Measurements from ENCODE around the gene FAM131A.

FAM131A gene

DNA sequence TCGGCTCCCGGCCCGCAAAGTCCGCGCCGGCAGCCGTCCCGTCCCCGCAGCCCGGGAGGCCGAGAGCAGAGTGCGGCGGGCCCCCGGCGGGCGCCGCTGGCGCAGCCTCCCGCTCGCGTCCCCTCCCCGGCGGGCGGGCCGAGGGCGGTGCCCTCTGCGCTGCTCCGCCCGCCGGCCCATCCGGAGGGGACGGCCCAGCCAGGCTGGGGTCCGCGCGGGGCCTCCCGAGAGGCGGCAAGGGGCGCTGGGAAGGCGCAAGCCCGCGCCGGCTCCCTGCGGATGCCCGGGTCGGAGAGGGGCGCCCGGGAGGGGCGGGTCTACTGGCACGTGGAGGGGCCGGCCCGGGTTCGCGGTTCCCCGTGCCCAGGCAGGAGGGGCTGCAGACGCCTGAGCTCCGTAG is 24.1 kb downstream of the FAM131A start, which contains the start of the genes CLCN2 and POLR2H (continued):
- TF ChIP-seq ZNF585B (tag by site-specific recombination; IDR thresholded peaks at IDR 0.05) (no peak), ZNF623 (tag by site-specific recombination; IDR thresholded peaks at IDR 0.05) (no peak), KLF16 (tag by site-specific recombination; IDR thresholded peaks at IDR 0.05) (no peak), ZNF596 (tag by site-specific recombination; IDR thresholded peaks at IDR 0.05) (no peak), ZNF274 (IDR thresholded peaks at IDR 0.05; ENCODE audit: low read length) (no peak), ZNF274 (tag by site-specific recombination; IDR thresholded peaks at IDR 0.05; ENCODE audit: borderline replicate concordance) (no peak), ZBTB20 (tag by site-specific recombination; IDR thresholded peaks at IDR 0.05) (peak; percentile 26; the same call in 1 of the 2 replicates), ZNF521 (tag by site-specific recombination; IDR thresholded peaks at IDR 0.05) (no peak), ZNF23 (tag by site-specific recombination; IDR thresholded peaks at IDR 0.05; ENCODE audit: borderline replicate concordance) (no peak), ZNF777 (tag by site-specific recombination; IDR thresholded peaks at IDR 0.05; ENCODE audit: borderline replicate concordance) (no peak), ZNF133 (tag by site-specific recombination; IDR thresholded peaks at IDR 0.05) (no peak), ZNF701 (tag by site-specific recombination; IDR thresholded peaks at IDR 0.05) (no peak), ZNF549 (tag by site-specific recombination; IDR thresholded peaks at IDR 0.05) (no peak), ZBTB8A (tag by site-specific recombination; IDR thresholded peaks at IDR 0.05) (peak; percentile 92), ZNF561 (tag by site-specific recombination; IDR thresholded peaks at IDR 0.05; ENCODE audit: borderline replicate concordance) (0 out of 2 replicates have a peak, but pooled peaks have one; percentile 41), KLF8 (tag by site-specific recombination; IDR thresholded peaks at IDR 0.05) (no peak), ZBTB1 (tag by site-specific recombination; IDR thresholded peaks at IDR 0.05) (no peak), TRIM28 (IDR thresholded peaks at IDR 0.05; ENCODE audit: borderline replicate concordance, low read length) (no peak), ZNF629 (tag by site-specific recombination; IDR thresholded peaks at IDR 0.05) (no peak), ZNF112 (tag by site-specific recombination; IDR thresholded peaks at IDR 0.05) (no peak)
- TF ChIP-seq, protein P1, sequence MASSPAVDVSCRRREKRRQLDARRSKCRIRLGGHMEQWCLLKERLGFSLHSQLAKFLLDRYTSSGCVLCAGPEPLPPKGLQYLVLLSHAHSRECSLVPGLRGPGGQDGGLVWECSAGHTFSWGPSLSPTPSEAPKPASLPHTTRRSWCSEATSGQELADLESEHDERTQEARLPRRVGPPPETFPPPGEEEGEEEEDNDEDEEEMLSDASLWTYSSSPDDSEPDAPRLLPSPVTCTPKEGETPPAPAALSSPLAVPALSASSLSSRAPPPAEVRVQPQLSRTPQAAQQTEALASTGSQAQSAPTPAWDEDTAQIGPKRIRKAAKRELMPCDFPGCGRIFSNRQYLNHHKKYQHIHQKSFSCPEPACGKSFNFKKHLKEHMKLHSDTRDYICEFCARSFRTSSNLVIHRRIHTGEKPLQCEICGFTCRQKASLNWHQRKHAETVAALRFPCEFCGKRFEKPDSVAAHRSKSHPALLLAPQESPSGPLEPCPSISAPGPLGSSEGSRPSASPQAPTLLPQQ (tag by site-specific recombination; IDR thresholded peaks at IDR 0.05): no peak
- TF ChIP-seq, protein P2, sequence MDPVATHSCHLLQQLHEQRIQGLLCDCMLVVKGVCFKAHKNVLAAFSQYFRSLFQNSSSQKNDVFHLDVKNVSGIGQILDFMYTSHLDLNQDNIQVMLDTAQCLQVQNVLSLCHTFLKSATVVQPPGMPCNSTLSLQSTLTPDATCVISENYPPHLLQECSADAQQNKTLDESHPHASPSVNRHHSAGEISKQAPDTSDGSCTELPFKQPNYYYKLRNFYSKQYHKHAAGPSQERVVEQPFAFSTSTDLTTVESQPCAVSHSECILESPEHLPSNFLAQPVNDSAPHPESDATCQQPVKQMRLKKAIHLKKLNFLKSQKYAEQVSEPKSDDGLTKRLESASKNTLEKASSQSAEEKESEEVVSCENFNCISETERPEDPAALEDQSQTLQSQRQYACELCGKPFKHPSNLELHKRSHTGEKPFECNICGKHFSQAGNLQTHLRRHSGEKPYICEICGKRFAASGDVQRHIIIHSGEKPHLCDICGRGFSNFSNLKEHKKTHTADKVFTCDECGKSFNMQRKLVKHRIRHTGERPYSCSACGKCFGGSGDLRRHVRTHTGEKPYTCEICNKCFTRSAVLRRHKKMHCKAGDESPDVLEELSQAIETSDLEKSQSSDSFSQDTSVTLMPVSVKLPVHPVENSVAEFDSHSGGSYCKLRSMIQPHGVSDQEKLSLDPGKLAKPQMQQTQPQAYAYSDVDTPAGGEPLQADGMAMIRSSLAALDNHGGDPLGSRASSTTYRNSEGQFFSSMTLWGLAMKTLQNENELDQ (tag by site-specific recombination; IDR thresholded peaks at IDR 0.05; ENCODE audit: low read depth): no peak
- TF ChIP-seq, protein P3, sequence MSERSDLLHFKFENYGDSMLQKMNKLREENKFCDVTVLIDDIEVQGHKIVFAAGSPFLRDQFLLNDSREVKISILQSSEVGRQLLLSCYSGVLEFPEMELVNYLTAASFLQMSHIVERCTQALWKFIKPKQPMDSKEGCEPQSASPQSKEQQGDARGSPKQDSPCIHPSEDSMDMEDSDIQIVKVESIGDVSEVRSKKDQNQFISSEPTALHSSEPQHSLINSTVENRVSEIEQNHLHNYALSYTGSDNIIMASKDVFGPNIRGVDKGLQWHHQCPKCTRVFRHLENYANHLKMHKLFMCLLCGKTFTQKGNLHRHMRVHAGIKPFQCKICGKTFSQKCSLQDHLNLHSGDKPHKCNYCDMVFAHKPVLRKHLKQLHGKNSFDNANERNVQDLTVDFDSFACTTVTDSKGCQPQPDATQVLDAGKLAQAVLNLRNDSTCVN (tag by site-specific recombination; optimal IDR thresholded peaks at IDR 0.05): peak; percentile 71
- TF ChIP-seq, protein P4, sequence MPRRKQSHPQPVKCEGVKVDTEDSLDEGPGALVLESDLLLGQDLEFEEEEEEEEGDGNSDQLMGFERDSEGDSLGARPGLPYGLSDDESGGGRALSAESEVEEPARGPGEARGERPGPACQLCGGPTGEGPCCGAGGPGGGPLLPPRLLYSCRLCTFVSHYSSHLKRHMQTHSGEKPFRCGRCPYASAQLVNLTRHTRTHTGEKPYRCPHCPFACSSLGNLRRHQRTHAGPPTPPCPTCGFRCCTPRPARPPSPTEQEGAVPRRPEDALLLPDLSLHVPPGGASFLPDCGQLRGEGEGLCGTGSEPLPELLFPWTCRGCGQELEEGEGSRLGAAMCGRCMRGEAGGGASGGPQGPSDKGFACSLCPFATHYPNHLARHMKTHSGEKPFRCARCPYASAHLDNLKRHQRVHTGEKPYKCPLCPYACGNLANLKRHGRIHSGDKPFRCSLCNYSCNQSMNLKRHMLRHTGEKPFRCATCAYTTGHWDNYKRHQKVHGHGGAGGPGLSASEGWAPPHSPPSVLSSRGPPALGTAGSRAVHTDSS (tag by site-specific recombination; IDR thresholded peaks at IDR 0.05): no peak
- TF ChIP-seq, protein P5, sequence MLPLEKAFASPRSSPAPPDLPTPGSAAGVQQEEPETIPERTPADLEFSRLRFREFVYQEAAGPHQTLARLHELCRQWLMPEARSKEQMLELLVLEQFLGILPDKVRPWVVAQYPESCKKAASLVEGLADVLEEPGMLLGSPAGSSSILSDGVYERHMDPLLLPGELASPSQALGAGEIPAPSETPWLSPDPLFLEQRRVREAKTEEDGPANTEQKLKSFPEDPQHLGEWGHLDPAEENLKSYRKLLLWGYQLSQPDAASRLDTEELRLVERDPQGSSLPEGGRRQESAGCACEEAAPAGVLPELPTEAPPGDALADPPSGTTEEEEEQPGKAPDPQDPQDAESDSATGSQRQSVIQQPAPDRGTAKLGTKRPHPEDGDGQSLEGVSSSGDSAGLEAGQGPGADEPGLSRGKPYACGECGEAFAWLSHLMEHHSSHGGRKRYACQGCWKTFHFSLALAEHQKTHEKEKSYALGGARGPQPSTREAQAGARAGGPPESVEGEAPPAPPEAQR (tag by site-specific recombination; IDR thresholded peaks at IDR 0.05): no peak
- TF ChIP-seq, protein P6, sequence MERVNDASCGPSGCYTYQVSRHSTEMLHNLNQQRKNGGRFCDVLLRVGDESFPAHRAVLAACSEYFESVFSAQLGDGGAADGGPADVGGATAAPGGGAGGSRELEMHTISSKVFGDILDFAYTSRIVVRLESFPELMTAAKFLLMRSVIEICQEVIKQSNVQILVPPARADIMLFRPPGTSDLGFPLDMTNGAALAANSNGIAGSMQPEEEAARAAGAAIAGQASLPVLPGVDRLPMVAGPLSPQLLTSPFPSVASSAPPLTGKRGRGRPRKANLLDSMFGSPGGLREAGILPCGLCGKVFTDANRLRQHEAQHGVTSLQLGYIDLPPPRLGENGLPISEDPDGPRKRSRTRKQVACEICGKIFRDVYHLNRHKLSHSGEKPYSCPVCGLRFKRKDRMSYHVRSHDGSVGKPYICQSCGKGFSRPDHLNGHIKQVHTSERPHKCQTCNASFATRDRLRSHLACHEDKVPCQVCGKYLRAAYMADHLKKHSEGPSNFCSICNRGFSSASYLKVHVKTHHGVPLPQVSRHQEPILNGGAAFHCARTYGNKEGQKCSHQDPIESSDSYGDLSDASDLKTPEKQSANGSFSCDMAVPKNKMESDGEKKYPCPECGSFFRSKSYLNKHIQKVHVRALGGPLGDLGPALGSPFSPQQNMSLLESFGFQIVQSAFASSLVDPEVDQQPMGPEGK (tag by site-specific recombination; IDR thresholded peaks at IDR 0.05): no peak
- TF ChIP-seq, protein P7, sequence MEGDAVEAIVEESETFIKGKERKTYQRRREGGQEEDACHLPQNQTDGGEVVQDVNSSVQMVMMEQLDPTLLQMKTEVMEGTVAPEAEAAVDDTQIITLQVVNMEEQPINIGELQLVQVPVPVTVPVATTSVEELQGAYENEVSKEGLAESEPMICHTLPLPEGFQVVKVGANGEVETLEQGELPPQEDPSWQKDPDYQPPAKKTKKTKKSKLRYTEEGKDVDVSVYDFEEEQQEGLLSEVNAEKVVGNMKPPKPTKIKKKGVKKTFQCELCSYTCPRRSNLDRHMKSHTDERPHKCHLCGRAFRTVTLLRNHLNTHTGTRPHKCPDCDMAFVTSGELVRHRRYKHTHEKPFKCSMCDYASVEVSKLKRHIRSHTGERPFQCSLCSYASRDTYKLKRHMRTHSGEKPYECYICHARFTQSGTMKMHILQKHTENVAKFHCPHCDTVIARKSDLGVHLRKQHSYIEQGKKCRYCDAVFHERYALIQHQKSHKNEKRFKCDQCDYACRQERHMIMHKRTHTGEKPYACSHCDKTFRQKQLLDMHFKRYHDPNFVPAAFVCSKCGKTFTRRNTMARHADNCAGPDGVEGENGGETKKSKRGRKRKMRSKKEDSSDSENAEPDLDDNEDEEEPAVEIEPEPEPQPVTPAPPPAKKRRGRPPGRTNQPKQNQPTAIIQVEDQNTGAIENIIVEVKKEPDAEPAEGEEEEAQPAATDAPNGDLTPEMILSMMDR (tag by site-specific recombination; IDR thresholded peaks at IDR 0.05): no peak
- TF ChIP-seq, protein P8, sequence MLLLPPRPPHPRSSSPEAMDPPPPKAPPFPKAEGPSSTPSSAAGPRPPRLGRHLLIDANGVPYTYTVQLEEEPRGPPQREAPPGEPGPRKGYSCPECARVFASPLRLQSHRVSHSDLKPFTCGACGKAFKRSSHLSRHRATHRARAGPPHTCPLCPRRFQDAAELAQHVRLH (tag by site-specific recombination; IDR thresholded peaks at IDR 0.05): no peak
